HTERT RPE-1 (cell line): ENCODE data around the gene GOLGA2.

Source experiments
- in situ Hi-C: fragments of 300-500 bp; cut with MboI; formaldehyde crosslinking; loops from 4 replicates; pipeline ENCODE4 v1.14.3; 2020; ENCODE audit warnings: low sequenced_read_pairs

Gene GOLGA2

DNA sequence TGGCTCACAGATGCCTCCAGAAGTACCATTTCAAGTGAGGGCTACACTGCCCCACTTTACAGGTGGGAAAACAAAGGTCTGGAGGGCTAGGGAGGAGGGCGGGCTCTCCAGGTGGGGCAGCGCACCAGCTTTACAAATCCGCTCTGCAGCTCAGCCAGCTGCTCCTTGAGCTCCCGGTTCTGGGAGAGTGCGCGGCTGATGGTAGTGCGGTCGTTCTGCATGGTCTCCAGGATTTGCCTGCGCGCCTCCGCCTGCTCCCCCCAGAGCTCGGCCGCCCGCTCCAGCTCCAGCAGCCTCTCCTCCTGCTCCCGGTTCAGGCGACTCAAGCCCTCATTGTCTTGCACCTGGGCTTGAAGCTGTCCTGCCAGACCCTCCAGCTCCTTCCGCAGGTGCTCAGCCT lies 15.5 kb downstream of the GOLGA2 start:
- in situ Hi-C loops: no loop called here

DNA sequence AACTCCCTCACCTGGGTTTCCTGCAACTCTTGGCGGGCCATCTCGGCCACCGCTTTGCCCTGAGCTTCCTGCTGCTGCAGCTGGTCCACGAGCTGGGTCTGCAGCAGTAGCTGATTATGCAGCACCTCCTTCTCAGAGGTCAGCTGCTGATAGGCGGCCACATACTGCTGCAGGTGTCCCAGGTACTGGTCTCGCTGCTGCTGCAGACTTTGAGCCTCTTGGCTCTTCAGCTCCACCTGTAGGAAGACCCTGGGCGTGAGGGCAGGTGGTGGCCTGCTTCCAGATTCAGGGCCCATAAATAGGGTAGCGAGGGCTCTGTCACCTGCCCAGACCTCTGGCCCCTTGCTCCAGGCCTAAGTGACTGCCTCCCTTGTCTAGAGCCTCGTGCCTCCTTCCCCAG lies 16.7 kb downstream of the GOLGA2 start:
- in situ Hi-C loops: no loop called here

DNA sequence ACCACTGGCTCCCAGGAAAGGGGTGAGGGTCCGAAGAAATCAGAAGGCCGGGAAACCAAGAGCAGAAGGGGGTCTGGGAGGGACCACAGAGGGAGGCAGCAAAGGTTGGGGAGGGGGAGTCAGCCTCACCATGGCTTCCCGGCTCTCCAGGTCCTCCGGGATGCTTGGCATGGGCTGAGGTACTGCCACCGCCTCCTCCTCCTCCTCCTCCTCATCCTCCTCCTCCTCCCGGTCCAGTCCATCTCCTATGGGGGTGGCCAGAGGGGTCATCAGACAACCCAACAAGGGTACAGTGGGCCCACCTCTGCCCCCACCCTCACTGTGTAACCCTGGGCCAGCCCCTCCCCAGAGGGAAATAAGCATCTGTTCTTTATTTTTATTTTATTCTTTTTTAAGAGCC lies 17.5 kb downstream of the GOLGA2 start:
- in situ Hi-C loops: no loop called here

DNA sequence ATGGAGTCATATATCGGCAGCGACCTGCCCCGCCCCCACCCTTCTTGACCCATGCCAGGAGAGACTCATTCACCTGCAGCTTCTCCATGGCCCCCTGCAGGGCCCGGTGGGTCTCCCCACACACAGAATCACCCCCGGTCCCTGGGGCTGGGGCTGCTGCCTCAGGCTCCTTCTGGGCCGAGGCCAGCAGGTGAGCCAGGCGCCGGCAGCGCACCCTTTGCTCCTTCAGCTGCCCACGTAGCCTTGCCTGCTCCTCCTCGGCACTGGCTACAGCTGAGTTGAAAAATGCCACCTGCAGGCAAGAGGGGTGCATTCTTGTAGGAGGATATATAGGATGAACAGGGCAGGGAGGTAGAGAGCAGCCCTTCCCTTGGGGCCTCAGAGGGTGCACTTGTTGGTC lies 17.9 kb downstream of the GOLGA2 start:
- in situ Hi-C loops: no loop called here

DNA sequence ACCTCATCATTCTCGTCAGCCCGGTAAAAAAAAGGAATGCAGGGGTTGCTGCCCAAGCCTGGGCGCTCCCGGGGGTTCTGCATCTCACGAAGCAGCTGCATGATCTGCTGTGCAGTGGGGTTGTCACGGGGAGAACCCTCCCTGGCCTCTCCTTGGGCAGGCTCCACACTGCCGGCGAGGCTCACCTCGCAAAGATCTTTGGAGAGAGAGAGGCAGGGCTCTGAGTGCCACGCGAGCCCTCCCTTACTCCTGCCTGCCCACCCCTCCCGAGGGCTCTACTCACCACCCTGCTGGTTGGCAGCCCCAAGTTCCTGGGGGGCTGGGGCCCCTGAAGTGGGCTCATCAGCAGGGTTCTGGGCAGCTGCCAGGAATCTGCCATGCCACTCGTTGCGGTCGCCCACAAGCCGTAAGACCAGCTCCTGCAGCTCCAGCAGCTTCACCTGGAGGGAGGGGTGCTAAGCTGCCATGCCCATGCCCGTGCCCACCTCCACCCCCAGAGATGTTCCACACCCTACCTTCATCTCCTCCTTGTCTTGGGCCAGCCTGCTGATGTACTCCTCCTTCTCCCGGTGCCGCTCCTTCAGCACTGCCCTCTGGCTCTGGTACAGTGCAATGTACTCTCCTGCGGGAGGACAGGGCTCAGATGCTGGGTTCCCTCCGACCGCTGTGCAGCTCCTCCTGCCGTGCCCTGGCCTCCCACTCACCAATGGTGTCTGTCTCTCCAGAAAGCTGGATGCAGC lies 18.6 kb downstream of the GOLGA2 start:
- in situ Hi-C loops: no loop called here

DNA sequence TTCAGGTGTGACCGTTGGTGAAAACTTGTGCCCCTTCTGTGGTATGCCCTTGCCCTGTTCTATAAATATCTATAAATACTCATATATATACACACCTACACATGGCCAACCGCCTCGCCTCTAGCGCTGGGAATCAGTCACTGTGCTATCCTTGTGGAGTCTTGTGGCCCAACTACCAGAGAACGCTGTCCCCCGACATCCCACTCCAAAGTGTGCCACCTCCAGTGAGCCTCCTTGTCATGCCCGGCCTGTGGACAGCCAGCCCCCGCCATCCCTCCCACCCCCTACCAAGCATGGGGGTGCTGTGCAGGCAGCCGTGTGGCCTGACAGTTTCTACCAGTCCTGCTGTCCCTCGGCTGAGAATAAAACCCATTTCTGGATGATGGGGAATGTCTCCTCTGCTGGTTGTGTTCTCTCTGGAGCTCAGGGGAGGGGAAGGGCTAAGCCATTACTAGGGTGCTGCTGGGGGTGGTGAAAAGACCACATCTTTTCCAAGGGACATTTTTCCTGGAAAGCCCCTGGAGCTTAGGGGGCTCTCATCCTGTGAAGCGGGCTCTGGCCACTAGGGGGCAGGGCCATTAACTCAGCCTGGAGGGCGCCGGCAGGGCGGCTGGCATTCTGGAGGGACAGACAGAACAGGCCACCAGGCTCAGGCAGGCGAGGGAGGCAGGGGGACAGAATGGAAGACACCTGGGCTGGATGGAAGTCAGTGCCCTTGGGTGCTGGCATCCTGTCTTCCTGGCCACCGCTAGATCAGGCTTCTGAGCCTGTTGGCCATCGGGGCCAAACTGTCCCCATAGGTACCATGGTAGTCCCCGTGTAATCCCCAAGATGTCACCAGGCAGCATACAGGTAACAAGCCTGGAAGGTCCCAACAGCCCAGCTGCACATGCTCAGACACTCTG lies 20.7 kb downstream of the GOLGA2 start:
- in situ Hi-C loops: no loop called here

DNA sequence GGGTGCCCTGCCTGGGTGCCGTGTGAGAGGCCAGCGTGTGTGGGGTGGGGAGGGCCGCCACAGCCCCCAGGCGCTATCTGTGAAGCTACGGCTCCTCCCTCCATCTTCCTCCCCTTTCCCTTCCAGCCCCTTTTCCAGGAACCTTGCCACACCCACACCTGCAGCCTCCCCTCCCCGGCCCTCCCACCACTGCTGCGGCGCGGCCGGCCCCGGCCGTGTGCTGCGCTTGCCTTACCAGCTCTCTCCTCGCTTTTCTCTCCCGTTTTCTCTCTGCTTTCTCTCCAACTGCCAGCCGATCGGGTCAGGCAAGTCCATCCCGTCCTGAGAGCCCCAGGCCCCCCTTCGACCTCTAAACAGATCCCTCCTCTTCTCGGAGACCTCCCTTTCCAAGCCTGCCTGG lies 21.4 kb downstream of the GOLGA2 start:
- in situ Hi-C loops: no loop called here

DNA sequence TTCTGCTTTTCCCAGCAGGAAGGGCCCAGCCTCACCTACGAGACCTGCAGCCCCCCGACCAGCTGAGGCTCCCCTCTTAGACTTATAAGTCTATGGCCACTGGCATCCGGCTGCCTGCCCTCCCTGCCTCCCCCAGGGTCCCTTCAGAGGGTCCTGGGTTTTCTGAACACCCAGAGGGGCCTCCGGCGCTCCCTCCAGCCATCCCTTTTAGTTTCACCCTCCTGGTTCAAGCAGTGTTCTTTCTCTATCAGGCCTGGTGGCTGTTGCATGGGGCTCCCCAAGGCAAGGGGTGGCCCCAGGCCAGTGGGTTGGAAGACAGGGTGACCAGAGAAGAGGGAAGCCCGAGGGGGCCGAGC lies 21.8 kb downstream of the GOLGA2 start:
- in situ Hi-C loops: no loop called here

DNA sequence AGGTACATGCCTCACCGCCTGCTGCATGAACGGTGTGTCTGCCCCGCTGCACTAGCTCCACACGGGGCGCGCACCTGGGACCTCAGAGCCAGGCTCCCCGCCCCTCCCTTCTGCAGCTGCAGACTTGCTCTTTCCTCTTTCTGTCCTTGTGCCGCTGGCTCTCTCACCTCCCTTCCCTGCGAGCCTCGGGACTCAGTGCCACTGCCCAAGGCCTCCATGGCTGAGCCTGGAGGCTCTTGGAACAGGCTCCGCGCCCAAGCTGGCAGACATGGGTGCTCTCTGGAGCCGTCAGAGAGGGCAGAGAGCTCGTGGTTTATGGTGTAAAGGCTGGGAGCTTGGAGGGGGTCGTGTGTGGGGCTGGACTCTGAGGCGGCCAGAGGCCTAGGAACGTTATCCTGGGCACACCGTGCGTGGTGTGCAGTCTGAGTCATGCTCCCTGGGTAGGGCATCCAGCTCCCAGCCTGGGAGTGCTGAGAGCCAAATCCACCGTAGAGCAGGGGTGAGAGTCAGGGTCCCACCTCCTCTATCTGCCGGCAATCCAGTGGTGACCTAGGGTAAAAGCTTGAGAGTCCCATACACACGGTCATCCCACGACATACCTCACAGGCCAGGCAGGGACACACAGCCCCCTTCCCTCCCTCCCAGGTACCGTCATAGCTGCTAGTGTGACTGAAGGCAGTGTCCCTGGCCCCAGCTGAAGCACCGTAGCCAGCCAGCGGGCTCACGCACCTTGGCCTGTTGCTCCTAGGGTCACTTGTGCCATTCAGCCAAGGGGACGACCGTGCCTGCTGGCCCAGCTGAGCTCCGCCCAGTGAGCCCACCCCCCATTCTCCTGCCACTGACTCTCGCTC lies 22.4 kb downstream of the GOLGA2 start:
- in situ Hi-C loops: no loop called here

DNA sequence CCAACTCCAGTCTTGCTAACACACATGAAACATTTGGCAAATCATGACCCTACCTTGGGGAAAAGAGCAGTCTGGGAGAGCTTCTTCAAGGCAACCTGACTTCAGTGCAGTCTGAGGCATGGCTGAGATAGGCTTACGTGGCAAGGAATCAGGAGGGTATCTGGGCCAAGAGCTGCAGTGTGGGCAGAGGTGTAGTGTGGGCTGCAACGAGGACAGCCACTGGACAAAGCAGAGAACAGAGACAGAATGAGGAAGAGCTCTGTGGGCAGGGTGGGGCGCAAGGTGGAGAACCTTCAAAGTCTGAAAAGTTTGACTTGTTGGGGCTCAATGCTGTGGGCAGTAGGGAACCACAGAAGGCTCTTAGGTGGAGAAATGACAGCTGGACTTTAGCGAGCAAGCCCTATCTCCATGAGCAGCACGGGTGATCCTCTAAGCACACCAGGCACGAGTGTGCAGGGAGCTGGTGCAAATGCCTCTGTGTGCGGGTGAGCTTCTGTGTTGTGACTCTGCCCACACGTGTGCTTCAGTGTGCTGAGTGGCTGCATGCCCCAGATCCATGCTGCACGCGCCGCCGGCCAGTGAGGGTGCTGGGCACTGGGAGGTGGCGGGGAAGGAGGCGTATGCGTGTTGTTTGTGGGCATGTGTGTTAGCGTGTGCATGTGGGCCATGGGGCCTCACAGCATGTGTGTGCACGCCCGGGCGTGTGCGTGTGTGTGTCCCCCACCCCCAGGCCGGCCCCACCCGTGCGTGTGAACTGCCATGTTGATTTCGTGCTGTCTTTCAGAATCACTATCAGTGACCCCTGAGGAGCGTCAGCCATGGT lies 23.3 kb downstream of the GOLGA2 start:
- in situ Hi-C loops: no loop called here

DNA sequence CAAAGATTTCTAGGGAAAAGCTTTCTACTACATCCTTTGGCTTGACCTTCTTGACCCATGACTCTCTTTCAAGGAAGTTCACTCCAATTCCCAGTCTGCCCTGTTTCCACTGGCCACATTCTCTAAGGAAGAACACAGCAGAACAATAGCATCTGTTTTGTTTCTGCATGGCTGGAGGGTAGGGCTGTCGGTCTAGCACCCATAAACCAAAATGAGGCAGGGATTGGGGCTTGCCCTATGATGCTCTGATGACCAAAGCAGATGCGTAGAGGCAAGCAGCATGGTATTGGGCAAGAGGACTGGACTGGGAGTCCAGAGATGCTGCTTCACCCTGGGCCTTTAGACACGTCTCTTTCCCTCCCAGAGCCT lies 24.1 kb downstream of the GOLGA2 start:
- in situ Hi-C loops: no loop called here

DNA sequence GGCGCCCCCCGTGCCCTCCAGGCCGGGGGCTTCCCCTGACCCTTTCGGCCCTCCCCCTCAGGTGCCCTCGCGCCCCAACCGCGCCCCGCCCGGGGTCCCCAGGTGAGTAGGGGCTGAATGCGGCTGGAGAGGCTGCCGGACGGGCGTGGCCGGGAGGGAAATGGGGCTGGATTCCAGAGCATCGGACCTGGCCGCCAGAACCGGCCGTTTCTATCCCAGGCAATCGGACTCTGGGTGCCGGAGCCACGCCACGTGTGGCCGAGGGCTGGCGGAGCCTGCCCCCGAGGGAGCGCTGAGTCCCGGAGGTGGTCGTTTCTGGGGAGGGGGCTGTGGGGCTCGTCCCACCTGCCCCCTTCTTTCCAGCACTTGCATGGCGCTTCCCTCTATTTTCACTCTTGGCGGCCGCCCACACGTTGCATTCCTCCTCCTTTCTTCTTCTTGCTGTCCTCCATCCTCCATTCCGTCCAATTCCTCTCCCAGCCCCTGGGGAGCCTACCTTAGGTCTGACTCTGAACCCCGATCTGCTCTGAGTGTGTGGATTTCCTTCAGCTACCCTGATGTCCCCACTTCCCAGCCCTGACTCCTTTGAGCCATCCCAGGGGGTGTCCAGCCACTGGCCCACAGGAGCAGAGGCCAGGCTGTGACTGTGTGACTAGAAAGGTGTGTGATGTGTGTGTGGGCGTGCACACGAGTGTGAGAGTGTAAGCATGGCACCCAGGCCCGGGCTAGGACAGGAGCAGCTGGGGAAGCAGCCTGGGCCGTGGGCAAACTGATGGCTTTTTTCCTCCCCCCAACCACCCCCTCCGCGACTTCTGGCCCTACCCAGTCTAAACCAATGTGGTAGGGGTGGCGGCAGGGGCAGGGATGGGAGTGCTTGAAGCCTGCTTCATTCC lies 24.7 kb downstream of the GOLGA2 start:
- in situ Hi-C loops: no loop called here

DNA sequence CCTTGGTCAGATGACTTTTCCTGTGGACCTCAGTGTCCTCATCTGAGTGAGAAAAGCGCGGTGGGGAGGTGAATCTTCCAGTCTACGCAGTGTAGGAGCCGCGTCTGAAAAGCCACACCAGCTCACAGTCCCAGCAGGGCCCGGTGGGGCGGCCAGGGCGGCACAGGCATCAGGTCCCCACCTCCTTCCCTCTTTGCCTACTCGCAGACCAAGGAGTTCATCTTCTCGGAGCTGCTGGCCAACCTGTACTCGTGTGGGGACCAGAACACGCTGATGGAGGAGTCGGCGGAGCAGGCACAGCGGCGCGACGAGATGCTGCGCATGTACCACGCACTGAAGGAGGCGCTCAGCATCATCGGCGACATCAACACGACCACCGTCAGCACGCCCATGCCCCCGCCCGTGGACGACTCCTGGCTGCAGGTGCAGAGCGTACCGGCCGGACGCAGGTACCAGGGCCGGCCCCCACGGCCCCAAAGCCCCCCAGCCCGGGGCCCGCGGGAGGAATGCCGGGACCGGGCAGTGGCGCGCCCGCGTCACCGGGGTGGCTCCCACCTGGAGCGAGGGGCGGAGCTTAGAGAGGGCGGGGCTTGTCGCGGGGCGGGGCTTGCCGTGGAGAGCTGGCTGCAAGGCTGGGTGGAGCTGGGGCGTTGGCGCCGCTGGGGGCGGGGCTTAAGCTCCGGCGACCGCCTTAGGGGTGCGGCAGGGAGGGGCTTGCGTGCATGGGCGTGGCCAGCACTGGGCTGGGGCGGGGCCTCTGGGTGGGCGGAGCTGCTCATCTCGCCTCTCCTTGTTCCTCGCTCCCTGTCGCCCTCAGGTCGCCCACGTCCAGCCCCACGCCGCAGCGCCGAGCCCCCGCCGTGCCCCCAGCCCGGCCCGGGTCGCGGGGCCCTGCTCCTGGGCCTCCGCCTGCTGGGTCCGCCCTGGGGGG lies 25.6 kb downstream of the GOLGA2 start:
- in situ Hi-C loops: no loop called here

DNA sequence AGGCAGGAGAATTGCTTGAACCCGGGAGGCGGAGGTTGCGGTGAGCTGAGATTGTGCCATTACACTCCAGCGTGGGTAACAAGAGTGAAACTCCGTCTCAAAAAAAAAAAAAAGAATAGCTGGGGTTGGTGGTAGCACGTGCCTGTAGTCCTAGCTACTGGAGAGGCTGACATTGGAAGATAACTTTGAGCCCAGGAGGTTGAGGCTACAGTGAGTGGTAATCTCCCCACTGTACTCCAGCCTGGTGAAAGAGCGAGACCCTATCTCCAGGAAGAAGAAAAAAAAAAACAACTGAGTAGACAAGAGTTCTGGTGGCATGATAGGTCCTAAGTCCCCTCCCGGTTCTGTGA lies 26.3 kb downstream of the GOLGA2 start:
- in situ Hi-C loops: no loop called here

DNA sequence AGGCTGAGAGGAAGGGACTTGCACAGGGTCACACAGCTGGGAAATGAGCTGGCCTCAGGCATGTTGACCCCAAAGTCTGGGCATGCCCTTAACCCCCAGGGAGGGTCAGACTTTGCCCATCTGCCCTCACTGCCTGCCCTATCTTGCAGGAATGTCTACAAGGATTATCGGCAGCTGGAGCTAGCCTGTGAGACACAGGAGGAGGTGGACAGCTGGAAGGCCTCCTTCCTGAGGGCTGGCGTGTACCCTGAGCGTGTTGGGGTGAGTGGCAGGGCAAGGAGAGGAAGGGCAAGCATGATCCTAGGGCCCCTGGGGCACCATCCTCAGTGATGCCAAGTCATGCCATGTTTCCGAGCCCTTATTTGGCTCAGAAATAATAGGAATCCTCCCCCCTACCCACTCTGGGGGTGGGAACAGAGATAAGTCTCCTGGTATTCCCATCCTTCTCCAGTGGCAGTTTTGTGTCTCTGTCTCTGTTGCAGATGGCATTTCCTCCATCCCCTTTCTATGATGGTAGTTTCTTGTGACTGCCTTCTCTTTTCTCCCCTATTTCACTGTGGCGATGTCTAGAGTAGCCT lies 28.5 kb downstream of the GOLGA2 start:
- in situ Hi-C loops: no loop called here

DNA sequence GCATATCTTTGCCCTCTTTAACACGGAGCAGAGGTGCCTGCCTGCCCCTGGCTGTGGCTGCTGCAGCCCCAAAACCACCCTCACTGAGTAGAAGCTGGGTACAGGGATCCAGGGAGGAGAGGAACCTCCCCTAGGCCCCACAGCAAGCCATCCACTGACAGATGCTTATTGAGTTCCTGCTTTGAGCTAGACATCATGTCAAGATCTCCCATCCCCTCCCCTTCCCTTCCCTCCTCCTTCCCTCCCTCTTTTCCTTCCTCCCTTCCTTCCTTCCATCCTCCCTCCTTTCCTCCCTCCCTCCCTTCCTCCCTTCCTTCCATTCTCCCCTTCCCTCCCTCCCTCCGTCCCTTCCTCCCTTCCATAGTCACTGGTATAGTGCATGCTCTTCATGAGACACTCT lies 29.3 kb downstream of the GOLGA2 start:
- in situ Hi-C loops: no loop called here

DNA sequence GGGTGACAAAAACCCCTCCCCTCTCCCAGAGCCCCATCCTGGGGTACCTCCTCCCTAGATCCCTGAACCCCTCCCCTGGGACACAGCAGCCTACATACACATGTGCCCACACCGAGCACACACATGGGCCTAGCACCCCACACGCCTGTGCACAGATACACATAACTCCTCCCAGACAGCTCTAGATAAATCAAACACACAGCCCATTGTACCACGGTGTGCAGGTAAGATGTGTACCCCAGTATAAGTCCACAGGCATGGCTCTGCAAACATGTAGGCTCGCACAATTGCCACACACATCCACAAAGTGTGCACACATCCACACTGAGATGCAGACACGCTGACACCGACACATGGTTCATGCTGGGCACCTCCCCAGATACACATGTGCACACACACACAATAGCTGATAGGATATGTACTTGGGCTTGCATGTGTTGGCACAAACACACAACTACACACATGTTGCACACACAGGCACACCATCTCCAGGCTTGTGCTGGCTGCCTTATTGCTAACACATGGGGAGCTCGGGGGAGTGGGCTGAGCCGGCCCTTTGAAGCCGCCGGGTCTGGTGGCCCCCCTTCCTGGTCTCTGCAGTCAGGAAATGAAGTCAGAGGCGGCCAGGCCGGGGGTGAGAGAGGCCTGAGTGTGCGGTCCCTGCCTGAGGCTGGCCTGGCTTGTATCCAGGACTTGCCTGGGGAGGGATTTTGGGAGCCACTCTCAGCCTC lies 30.2 kb downstream of the GOLGA2 start:
- in situ Hi-C loops: no loop called here

DNA sequence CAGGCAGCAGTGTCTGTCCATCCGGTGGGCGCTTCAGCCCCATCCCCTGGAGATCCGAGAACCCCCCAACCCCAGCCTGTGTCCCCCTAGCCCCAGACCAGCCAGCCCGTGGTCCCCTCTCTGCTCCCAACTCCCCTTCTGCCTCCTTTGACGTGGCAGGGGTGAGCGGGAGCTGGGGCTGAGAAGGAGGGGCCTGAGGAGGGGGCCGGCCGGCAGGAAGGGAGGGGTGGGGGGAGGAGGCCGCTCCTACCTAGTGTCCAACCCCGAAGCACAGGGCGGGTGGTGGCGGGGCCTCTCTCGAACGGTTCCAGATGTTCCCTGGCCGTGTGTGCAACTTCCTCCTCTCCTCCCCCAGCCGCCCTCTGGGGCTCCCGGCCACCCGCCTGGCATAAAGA lies 31.0 kb downstream of the GOLGA2 start:
- in situ Hi-C loops: no loop called here
